B cell (primary cell): ENCODE measurements around the gene CDADC1. TPM values are rescaled to one million over a fixed set of nuclear protein-coding genes. Genes with fewer than 3 reads are reported as not detected.

Experiments used
- ATAC-seq: fragments of 200-7000 bp; cut with Tn5 transposase; one replicate; pipeline ENCODE4 v1.10.0; 2021; ENCODE audit warnings: low read depth, mild to moderate bottlenecking, moderate number of reproducible peaks, moderate library complexity
- CTCF ChIA-PET: fragments of 350-600 bp; sonication (Branson Sonifier 250); formaldehyde crosslinking; loops from one replicate; lab custom pipeline; 2021; ENCODE audit warnings: antibody characterized with exemption, inconsistent platforms; lab: Charles Lee
- POLR2A ChIA-PET: fragments of 350-600 bp; sonication (Branson Sonifier 250); formaldehyde crosslinking; loops from one replicate; lab custom pipeline; 2021; ENCODE audit warnings: antibody characterized with exemption; lab: Charles Lee
- DNase-seq: peaks from one replicate; pipeline ENCODE4 v3.0.0; 2013
- H2AFZ ChIP-seq: 2 replicates; pipeline ENCODE4 v1.6.1; 2012; ENCODE audit warnings: mild to moderate bottlenecking, low read depth, low read length; ENCODE audit not compliant: insufficient read depth, poor library complexity, severe bottlenecking
- H3K27ac ChIP-seq, 2 donors: 1 replicate in 1 of 2; 2 replicates in 1 of 2; pipeline ENCODE4 v1.5.1; 2012 to 2013; ENCODE audit warnings: low read length in 2 of 2, mild to moderate bottlenecking in 2 of 2, moderate library complexity in 1 of 2
- H3K27me3 ChIP-seq, 4 experiments: fragments of 200-600 bp in 1 of 4; sonication (generic) in 1 of 4; replicated peaks in 1 of 4; 1 replicate in 2 of 4; 2 replicates in 2 of 4; pipeline versions ENCODE4 v1.6.1 to v1.7.0; 2013 to 2016; ENCODE audit warnings: low read length in 3 of 4, mild to moderate bottlenecking in 2 of 4, mixed read lengths in 1 of 4, moderate library complexity in 1 of 4; ENCODE audit not compliant: insufficient read depth in 4 of 4, control insufficient read depth in 3 of 4; ENCODE audit errors: control extremely low read depth in 1 of 4
- H3K36me3 ChIP-seq, 2 experiments: replicated peaks in 1 of 2; 1 replicate in 1 of 2; 2 replicates in 1 of 2; pipeline versions ENCODE4 v1.6.1 to v1.7.1; 2013; ENCODE audit warnings: low read length in 1 of 2; ENCODE audit not compliant: insufficient read depth in 2 of 2, control insufficient read depth in 1 of 2; ENCODE audit errors: control extremely low read depth in 1 of 2, extremely low read depth in 1 of 2
- H3K4me1 ChIP-seq, 2 donors: fragments of 200-600 bp in 1 of 2; sonication (generic) in 1 of 2; 1 replicate in 1 of 2; 2 replicates in 1 of 2; pipeline versions ENCODE4 v1.5.1 to v1.6.1; 2013 to 2017; ENCODE audit warnings: low read length in 2 of 2; ENCODE audit not compliant: control insufficient read depth in 2 of 2, insufficient read depth in 2 of 2
- H3K4me2 ChIP-seq: replicated peaks from 2 replicates; pipeline ENCODE3; 2012; ENCODE audit warnings: mild to moderate bottlenecking, low read depth, low read length; ENCODE audit not compliant: poor library complexity, severe bottlenecking
- H3K4me3 ChIP-seq, 5 experiments: fragments of 200-600 bp in 1 of 5; sonication (generic) in 1 of 5; 1 replicate in 3 of 5; 2 replicates in 2 of 5; pipeline versions ENCODE4 v1.5.1 to v1.7.0; 2011 to 2016; ENCODE audit warnings: low read length in 4 of 5, mild to moderate bottlenecking in 4 of 5, low read depth in 2 of 5, control low read depth in 1 of 5, moderate library complexity in 1 of 5; ENCODE audit not compliant: insufficient read depth in 1 of 5; ENCODE audit errors: control extremely low read depth in 1 of 5, extremely low read depth in 1 of 5
- H3K79me2 ChIP-seq: fragments of 200-600 bp; sonication (generic); one replicate; pipeline ENCODE4 v1.6.0; 2016; ENCODE audit warnings: low read length; ENCODE audit not compliant: control insufficient read depth, insufficient read depth
- H3K9ac ChIP-seq: fragments of 200-600 bp; sonication (generic); 2 replicates; pipeline ENCODE4 v1.6.1; 2017; ENCODE audit warnings: mild to moderate bottlenecking, low read length, moderate library complexity
- H3K9me3 ChIP-seq, 3 donors: one replicate each; pipeline versions ENCODE4 v1.6.1 to v1.7.1; 2013; ENCODE audit warnings: low read length in 2 of 3; ENCODE audit not compliant: control insufficient read depth in 2 of 3, insufficient read depth in 1 of 3; ENCODE audit errors: control extremely low read depth in 1 of 3
- H4K20me1 ChIP-seq: 2 replicates; pipeline ENCODE4 v1.6.0; 2012; ENCODE audit warnings: mild to moderate bottlenecking, low read length; ENCODE audit not compliant: insufficient read depth, control insufficient read depth, poor library complexity, severe bottlenecking
- H3K27ac Mint-ChIP-seq: one replicate; pipeline ENCODE4 v1.8.0; 2021; ENCODE audit warnings: mixed read lengths
- H3K27me3 Mint-ChIP-seq: one replicate; pipeline ENCODE4 v1.8.0; 2021; ENCODE audit warnings: mixed read lengths
- H3K4me1 Mint-ChIP-seq: one replicate; pipeline ENCODE4 v1.8.0; 2021; ENCODE audit warnings: mixed read lengths
- H3K4me3 Mint-ChIP-seq: one replicate; pipeline ENCODE4 v1.8.0; 2021; ENCODE audit warnings: mixed read lengths
- H3K9me3 Mint-ChIP-seq: one replicate; pipeline ENCODE4 v1.8.0; 2022; ENCODE audit warnings: mixed read lengths; ENCODE audit not compliant: insufficient read depth
- EZH2 ChIP-seq: IDR thresholded peaks from 2 replicates; pipeline ENCODE4 v1.6.1; 2012; ENCODE audit warnings: borderline replicate concordance, low read depth, mild to moderate bottlenecking, moderate library complexity, low read length; ENCODE audit not compliant: insufficient read depth, poor library complexity, severe bottlenecking
- WGBS: methylation state at CpG from one replicate; pipeline ENCODE4 v1.1.5; 2013; ENCODE audit warnings: missing lambda C conversion rate; ENCODE audit not compliant: insufficient coverage; 5-methylcytosine and 5-hydroxymethylcytosine counted together
- intact Hi-C: fragments of 100-400 bp; cut with micrococcal nuclease; formaldehyde crosslinking; loops from one replicate; pipeline ENCODE4 v1.10.0; 2022
- polyA plus RNA-seq: library from polyadenylated mRNA; depleted of rRNA; stranded (reverse); fragments of >200 nt; gene quantifications from 2 replicates; pipeline ENCODE4 v1.2.3, GENCODE V29; 2012
- total RNA-seq, 2 donors: library from RNA; stranded (reverse); fragments of 120-200 nt in 1 of 2; gene quantifications; 1 replicate in 1 of 2; 2 replicates in 1 of 2; pipeline versions ENCODE4 v1.2.3 to v1.2.4, GENCODE V29; 2013 to 2022
- TF ChIP-seq, protein P1 (sequence below): fragments of 200-600 bp; IDR thresholded peaks from one replicate; pipeline ENCODE4 v1.8.0; 2022; ENCODE audit warnings: antibody characterized with exemption, mild to moderate bottlenecking

CDADC1 gene
- total and polyA plus RNA-seq, 2 donors (not counting 1 experiment from before 2014, with no cell fraction given) = 3.0 to 14.5 TPM

DNA sequence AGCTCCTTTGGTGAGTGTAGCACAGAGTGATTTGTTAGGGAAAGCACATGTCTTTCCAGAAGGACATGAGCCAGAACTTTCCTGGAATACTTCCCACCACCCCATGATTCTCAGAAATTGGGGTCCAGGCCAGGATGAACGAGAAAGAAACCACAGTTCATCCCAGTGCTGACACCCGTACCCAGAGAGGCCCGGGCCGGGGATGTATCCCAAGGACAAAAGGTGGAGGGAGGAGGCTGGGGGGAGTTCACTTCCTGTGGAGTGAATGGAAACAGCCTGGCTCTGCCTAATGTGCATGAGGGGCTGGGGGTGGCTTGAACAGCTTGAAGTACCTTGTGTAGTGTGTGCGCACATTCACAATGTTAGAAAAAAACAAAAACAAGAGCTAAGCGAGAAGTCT is 47.5 kb downstream of the CDADC1 start:
- WGBS = 88% methylated on average over 5 of the region's 6 CpGs
- H2AFZ ChIP-seq = no peak overlapping the region
- intact Hi-C loops = no loop called here
- no peaks in the 10 kb centered on the region for H4K20me1 ChIP-seq
- H3K4me1 Mint-ChIP-seq = peaks cover 3% of the 10 kb centered on the region
- ChIA-PET POLR2A (no interaction called here), CTCF (interaction anchor here (0.6 to 4.1 kb wide), 5 partner anchors 8 to 312 kb away, joined by 3 to 15 read pairs (median 3); no protein-coding TSS in a partner anchor)
- ATAC-seq (no peak), DNase-seq (no peak)
- no peaks in the 10 kb centered on the region for H3K4me1 ChIP-seq
- H3K27ac Mint-ChIP-seq = no peak overlapping the region
- TF ChIP-seq, protein P1, sequence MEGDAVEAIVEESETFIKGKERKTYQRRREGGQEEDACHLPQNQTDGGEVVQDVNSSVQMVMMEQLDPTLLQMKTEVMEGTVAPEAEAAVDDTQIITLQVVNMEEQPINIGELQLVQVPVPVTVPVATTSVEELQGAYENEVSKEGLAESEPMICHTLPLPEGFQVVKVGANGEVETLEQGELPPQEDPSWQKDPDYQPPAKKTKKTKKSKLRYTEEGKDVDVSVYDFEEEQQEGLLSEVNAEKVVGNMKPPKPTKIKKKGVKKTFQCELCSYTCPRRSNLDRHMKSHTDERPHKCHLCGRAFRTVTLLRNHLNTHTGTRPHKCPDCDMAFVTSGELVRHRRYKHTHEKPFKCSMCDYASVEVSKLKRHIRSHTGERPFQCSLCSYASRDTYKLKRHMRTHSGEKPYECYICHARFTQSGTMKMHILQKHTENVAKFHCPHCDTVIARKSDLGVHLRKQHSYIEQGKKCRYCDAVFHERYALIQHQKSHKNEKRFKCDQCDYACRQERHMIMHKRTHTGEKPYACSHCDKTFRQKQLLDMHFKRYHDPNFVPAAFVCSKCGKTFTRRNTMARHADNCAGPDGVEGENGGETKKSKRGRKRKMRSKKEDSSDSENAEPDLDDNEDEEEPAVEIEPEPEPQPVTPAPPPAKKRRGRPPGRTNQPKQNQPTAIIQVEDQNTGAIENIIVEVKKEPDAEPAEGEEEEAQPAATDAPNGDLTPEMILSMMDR = no peak
- TF ChIP-seq EZH2 = no peak
- no peak overlapping the region for H3K4me3 ChIP-seq
- H3K4me3 Mint-ChIP-seq = no peak overlapping the region
- H3K9me3 ChIP-seq = no peaks in the 10 kb centered on the region
- H3K4me2 ChIP-seq = no peak overlapping the region
- H3K9ac ChIP-seq = no peak overlapping the region
- peaks cover 0 to 7% of the 10 kb centered on the region in 2 experiments for H3K36me3 ChIP-seq
- no peak overlapping the region for H3K27ac ChIP-seq
- H3K9me3 Mint-ChIP-seq = no peaks in the 10 kb centered on the region
- H3K79me2 ChIP-seq = no peaks in the 10 kb centered on the region
- H3K27me3 ChIP-seq = no peaks in the 10 kb centered on the region
- no peaks in the 10 kb centered on the region for H3K27me3 Mint-ChIP-seq

DNA sequence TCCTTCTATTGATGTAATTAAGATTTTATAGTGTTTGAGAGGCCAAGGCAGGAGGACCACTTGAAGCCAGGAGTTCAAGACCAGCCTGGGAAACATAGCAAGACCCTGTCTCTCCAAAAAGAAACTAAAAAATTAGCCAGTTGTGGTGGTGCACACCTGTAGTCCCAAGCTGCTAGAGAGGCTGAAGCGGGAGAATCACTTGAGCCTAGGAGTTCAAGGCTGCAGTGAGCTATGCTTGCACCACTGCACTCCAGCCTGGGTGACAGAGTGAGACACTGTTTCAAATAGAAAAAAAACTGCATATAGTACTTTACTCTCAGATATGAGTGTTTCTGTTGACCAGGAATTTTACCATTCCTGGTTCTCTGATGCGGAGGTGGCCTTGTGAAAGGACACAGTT is 48.9 kb downstream of the CDADC1 start:
- H2AFZ ChIP-seq = no peak overlapping the region
- intact Hi-C loops = no loop called here
- ChIA-PET CTCF (interaction anchor here (0.6 to 4.1 kb wide), 4 partner anchors 263 to 312 kb away, joined by 3 to 15 read pairs (median 3); no protein-coding TSS in a partner anchor), POLR2A (no interaction called here)
- H3K4me3 ChIP-seq = no peak overlapping the region
- H3K9me3 ChIP-seq = no peaks in the 10 kb centered on the region
- H3K36me3 ChIP-seq = peaks cover 0 to 5% of the 10 kb centered on the region in 2 experiments
- no peak overlapping the region for H3K9ac ChIP-seq
- H3K27ac ChIP-seq = no peak overlapping the region
- Mint-ChIP-seq H3K4me1 (peaks cover 7% of the 10 kb centered on the region), H3K4me3 (no peak overlapping the region), H3K27me3 (no peaks in the 10 kb centered on the region), H3K27ac (no peak overlapping the region), H3K9me3 (no peaks in the 10 kb centered on the region)
- 88% methylated on average over 1 of the region's 2 CpGs for WGBS
- H3K27me3 ChIP-seq = no peaks in the 10 kb centered on the region
- H4K20me1 ChIP-seq = no peaks in the 10 kb centered on the region
- H3K79me2 ChIP-seq = no peaks in the 10 kb centered on the region
- no peak overlapping the region for H3K4me2 ChIP-seq
- peaks cover 2 to 9% of the 10 kb centered on the region in 2 donors for H3K4me1 ChIP-seq
- TF ChIP-seq, protein P1 = no peak
- DNase-seq = no peak
- ATAC-seq = no peak
